GM12873 (cell line): ENCODE data around the gene DDI1.

Source experiments
- TF ChIP-seq, protein P1 (sequence below): IDR thresholded peaks from 2 replicates; pipeline ENCODE4 v1.5.1; 2012; ENCODE audit warnings: low read depth, mild to moderate bottlenecking, moderate library complexity, low read length, control low read depth; ENCODE audit not compliant: insufficient read depth; ENCODE audit errors: missing control alignments

The DDI1 gene

DNA sequence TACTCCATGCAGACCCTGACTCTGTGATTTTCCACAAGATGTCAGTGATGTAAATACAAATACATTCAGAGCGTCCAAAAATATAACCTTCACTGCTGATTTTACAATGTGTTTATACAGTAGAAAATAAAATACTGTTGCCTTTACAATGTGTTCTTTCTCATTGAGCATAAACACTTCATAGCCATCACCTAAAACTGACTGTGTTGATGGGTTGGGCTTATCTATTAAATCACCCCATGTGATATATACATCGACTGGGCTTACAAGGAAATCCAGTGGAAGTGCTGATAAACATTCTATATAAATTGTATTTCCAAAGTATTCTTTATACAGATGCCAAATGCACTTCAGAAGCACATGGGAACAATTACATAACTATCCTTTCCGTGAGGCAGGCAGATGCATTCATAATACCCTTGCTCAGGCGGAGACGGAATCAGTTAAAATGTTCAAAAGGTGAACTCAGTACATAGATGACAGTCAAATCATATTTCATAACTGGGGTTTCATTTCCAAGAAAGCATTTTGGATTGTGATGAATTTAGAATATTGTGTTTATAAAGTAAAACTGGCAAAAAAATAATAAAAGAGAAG is 27.7 kb downstream of the DDI1 start:
- TF ChIP-seq, protein P1, sequence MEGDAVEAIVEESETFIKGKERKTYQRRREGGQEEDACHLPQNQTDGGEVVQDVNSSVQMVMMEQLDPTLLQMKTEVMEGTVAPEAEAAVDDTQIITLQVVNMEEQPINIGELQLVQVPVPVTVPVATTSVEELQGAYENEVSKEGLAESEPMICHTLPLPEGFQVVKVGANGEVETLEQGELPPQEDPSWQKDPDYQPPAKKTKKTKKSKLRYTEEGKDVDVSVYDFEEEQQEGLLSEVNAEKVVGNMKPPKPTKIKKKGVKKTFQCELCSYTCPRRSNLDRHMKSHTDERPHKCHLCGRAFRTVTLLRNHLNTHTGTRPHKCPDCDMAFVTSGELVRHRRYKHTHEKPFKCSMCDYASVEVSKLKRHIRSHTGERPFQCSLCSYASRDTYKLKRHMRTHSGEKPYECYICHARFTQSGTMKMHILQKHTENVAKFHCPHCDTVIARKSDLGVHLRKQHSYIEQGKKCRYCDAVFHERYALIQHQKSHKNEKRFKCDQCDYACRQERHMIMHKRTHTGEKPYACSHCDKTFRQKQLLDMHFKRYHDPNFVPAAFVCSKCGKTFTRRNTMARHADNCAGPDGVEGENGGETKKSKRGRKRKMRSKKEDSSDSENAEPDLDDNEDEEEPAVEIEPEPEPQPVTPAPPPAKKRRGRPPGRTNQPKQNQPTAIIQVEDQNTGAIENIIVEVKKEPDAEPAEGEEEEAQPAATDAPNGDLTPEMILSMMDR, result no peak

DNA sequence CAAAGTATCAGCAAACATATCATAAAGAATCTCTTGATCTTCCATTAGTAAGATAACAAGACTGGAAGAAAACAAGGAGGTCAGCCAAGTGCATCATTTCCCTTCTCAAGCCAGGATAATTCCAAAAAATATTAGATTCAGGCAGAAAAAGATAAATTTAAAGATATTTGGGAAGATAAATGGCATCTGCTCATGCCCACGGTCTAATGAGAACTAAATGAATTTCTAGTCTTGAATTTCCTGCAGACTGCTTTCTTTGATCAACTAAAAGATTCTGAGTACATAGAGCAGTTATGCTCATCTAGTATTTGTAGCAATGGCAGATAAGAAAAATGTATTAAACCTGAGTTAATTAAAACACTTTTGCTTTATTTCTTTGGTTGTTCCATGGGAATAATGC is 31.1 kb downstream of the DDI1 start:
- TF ChIP-seq, protein P1, result no peak

DNA sequence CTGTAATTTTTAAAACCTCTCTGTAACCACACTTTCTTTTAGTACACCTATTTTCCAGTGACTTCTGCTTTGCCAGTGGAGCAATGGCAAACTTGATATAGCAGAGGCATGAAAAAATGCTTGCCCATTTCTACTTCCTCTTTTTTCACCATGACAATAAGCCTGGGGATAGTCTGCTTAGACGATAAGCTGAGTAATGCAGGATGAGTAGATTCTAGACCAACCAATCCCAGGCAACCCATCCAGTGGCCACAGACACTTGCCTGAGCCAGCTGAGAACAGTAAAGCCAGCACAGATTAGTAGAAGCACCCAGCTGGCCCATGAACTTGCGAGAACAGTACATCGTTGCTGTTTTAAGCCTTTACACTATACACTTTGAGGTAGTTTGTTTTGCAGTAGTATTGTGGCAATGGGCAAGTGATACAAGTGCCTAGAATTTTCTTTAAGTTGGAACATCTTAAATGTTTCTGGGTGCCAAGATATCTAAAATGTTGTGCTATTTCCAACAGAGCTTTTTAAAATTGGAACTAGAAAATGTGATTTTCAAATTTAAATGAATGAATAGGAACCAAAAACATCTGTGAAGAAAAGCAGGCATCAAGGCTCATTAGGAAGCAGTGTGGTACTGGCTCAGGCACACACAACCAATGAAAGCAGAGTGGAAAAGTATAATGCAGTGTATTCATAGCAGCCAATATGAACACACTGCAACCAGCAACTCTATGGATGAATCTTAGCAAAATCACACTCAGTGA is 37.7 kb downstream of the DDI1 start:
- TF ChIP-seq, protein P1, result no peak

DNA sequence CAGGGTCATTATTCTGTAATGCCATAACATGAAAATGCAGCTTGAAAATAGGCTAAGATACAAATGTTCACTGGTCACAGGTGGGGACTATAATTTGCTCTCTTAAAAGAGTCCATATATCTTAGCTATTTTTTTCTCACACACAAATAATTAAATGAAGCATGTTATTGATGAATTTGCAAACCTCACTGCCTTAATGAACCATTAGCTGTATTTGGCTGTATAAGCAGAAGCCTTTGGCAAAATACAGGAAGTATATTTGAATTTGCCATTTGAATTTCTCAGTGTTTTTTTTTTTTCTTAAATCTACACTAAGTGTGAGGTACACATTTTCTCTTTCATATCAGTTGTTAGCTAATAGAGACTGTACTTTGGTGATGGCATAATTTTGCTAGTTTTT is 38.7 kb downstream of the DDI1 start:
- TF ChIP-seq, protein P1, result no peak

DNA sequence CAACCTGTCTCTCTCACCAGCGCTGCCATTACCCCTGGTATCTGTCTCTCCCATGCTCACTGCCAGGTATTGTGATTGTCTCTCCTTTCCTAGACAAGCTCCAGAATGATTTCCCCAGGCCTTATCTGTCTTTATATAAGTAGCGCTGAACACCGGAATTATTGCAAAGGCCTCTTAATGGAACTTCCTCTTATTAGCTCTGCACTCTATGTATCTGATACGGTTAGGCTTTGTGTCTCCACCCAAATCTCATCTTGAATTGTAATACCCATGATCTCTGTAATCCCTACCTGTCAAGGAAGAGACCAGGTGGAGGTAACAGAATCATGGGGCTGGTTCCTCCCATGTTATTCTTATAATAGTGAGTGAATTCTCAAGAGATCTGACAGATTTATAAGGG is 39.3 kb downstream of the DDI1 start:
- TF ChIP-seq, protein P1, result no peak

DNA sequence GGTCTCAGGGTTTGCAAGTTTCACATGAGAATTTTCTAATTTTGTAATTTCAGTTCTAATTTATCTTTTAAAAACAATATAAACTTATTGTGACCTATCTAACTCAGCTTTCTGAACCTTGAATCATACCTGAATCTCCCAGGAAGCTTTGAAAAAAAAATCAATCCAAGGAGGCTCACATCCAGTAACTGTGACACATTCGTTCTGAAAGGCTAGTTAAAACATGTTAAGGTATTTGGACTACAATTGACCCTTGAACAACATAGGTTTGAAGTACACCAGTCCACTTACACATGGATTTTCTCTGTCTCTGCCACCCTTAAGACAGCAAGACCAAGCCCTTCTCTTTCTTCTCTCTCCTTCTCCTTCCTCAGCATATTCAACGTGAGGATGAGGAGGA is 40.0 kb downstream of the DDI1 start:
- TF ChIP-seq, protein P1, result no peak

DNA sequence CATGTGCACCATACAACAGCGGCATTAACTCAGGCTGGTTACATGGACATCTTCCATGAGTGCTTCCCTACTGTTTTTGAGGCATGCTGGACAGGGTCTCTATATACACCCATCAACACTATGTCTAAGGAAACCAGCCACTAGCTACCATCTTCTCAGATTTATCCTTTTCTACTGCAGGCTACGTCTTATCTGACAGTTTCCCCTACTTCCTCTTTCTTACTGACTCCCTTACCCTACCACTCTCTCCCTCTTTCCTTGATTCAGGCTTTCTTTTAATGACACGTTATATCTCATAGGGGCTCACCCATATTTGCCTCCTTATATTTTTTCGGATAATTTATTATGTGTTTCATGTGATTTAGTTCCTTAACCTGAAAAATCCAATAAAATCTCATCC is 41.8 kb downstream of the DDI1 start:
- TF ChIP-seq, protein P1, result no peak
